Stimulated activated CD4-positive, alpha-beta T cell treated with anti-CD3 and anti-CD28 coated beads, TNF-alpha, amount 100 ng/mL, for 4 hours (primary cell): ENCODE results near the gene KIF6.
A peak's percentile ranks its signal among the peaks of the same experiment; 100 is the strongest.

ENCODE experiments used
- DNase-seq, 3 experiments: peaks; one replicate each; pipeline ENCODE4 v3.0.0-alpha.2; 2020; ENCODE audit warnings: low read depth in 3 of 3

KIF6 gene

DNA sequence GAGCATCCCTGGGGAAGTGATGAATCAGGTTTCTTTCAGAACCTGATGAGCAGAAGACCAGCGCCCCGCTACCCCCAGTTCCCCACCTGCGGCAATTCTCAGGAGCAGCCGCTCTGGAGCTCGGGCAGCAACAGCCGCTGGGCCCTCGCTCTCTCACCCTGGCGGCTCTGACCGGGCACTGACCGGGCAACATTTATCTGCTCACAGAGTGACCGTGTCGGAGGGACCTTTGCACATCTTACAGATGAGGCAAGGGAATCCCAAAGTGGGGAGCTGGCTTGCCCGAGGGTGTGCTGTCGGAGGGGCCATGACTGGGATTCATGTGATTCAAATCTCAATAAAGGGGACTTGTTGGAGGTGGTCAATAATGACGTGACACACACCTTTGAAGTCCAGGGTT, 376.5 kb downstream of the KIF6 start:
- DNase-seq: no peak

DNA sequence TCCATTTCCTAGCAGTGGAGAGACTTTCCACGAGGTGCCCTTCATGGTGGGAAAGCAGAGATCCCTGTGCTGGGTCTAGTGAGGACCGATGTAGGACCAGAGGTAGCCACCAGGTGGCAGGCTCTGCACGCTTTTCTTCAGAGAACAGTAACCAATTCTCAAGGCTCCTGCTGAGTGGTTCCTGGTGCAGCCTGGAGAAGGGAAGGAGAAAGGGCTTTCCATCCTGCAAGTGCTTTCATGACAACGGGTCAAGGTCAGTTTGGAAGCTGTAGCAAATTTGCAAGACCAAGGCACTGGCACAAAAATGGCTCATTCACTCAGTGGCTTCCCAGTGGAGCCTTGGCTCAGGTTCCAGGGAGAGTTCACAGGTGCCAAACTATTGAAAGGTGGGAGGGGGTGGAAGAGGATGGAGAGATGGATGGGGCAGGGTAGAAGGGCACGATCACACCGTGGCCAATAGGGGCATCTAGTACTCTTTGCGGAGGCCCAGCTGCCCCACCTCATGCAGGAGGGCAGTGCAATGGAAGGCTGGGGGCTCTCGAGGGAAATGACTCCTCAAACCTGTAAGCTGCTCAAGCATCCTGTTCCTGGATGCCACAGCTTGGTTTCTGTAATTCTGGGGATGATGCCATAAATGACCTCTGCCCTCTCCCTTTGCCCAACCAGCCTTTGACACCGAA, 377.2 kb downstream of the KIF6 start:
- peak; percentile 12 to 32 (median 29) for DNase-seq

DNA sequence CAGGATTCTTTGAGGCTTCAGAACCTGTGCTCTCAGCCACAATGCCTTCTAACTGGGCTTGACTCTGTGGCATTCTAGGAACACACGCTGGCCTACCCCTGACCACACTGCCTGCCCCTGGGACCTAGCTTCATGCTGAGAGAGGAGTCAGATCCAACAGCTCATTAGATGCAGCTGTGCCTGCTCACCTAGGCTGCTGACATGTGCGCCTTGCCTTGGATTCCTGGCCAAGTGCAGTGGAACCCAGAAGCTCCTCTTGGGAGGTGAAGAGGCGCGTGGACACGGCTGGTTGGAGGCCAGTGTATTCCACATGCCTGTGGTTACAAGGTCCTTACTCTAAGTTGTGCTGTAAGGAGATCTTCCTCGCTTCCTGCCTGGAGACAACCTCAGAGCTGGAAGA, 378.0 kb downstream of the KIF6 start:
- DNase-seq: no peak

DNA sequence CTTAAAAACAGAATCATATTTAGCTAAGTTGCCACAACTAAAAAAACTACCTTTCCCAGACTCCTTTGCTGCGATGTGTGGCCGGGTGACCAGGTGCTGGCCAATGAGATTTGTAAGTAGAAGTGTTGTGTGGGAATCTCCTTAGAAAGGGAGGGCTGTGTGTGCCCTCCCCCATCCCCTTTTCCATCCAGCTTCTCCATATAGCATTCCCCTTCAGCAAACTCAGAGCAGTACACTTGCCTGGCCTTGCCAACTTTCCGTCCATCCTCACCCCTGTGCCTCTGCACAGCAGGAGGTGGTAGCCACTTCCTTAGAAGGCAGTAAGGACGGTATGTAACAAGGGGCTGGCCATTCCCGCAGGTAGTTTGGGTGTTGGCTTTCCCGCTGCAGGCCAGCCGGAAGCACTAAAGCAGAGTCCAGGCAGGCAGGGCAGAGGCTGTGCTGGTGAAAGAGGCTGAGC, 380.4 kb downstream of the KIF6 start:
- no peak for DNase-seq

DNA sequence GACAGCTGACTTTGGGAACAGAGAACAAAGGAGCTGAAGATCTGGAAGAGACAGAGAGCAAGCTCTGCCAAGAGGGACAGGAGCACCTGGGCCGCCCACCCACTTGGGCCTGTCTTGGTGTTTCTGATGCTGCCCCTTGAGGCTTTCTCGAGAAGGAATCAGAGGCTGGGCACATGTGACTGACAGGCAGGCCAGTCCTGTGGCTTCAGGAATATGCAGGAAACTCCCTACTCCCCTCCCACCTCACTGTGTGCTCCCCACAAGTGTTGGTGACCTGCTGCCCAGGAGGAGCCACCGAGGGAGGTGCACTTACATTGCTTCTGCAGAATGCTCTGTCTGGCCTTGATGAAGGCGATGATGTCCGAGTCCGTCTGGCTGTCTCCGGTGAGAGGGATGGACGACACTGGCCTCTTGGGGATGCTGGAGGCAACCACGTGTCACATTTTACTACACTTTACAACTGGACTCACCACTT, 381.8 kb downstream of the KIF6 start:
- no peak for DNase-seq

DNA sequence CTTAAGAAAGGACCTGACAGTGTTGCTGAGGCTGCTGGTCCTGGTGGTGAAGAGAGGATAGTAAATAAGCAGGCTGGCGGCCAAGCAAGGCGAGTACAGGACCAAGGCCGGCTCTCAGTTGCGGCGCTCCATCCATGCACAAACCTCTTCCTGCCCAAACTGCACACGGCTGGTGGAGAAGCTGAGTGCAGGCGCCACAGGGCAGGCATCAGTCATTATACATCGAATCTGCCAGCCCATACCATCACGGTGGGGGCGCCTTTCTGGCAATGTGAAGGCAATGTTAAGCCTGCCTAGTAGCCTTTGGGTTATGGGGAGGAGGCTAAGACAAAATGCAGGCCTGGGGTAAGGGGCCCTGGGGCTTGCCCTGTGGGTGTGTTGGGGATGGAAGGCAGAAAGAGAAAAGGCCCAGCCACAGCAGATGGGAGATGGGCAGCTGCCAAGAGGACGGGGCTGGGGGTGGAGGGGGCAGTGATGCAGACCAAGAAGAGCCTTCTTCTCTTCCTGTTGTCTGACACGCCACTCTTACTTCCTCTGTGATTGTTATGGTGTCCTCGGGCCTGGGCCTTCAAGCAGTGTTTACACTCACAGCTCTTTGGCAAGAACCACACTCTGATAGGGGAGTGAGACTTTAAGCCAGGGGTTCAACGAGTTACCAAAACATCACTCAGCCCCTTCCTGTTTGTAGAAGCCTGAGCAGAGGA, 382.4 kb downstream of the KIF6 start:
- no peak for DNase-seq

DNA sequence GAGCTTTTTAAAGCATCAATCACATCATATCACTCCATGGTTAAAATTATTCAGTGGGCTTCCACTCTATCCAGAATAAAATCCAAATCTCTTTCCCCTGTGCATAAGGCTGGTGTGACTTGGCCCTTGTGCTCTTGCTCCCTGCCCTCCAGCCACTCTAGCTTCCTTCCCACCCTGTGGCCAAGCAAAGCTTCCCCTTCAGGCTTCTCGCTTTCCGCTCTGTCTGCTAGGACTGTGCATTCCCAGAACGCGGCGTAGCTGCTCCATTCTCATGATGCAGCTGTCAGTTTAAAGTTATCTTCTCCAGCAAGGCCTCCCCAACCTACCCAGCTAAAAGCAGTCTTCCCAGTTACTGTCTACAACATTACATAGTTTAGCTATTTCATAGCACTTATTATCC, 383.3 kb downstream of the KIF6 start:
- no peak for DNase-seq

DNA sequence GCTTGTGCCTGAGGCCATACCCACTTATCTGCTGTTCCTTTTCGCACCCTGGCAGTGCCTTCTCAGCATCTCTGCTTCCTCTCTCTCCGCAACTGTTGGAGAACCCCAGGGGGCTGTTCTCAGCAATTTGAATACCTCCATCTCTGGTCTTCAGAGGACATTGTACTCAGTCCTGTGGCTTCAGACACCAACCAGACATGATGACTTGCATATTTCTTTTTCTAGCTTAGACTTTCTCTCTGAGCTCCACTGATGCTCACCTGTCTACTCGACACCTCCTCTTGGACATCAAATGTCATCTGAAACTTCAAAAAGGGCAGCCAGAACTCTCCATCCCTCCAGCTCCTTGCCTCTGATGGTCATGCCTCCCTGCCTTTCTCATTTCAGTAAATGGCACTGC, 383.9 kb downstream of the KIF6 start:
- no peak for DNase-seq

DNA sequence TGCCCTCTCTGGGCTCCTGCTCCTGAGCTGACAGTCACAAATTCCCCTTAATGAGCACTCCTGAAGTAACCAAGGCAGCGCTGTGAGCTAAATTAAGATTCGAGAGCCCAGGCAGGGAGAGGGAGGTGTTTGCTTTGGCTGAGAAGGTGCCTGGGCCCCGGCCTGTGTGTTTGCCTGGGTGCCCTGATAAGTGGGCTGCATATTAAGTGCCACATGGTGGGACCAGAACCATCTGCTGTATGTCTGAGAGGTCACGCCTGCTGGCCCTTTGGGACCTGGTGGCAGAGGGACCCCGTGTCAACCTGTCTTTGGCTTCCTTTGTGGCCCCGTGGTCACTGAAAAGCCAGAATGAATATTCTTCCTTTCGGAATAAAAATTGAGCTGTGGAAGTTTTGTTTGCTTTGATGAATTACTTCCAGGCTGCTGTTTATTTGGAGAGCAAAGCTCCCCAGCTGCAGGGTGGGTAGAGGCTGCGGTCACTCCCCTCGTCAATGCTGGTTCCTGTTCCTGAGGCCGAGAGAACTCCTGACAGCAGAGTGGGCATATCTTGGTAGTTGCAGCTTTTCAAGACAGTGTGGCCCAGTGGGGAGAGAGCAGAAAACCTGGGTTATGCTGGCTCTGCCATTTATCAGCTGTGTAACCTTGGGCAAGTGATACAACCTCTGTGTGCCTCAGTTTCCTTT, 385.2 kb downstream of the KIF6 start:
- DNase-seq: no peak

DNA sequence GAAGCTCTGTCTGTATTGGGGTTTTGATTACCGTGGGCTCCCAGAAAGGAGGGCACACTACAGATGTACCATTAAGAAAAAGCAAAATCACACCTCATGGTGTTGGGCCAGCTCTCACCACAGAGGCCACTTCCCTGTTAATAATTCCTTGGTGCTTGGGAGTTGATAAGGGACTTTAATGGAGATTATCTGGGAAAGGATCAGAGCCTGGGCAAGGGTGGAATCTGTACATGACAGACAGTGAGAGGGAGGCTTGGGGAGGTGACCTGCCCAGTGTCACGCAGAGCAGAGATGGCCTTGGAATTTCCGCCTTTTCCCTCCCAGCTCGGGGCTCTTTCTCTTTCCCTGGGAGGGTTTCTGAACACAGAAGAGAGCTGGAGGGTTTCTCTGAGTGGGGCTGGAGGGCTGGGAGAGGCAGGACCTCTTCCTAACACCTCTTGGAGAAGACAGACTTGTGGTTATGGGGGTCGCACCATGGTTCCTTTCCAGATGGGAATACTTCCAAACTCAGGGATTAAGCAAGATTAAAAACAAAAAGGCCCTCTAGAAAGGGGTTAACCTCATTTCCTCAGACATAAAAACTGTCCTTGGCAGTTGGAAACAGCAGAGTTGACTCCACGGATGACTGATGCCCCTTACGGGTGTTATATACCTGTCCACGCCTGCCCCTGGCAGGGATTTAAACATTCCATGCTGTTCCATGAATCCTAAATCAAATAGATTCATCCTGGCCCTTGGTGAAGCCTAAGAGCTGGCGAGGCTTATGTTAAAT, 385.9 kb downstream of the KIF6 start:
- no peak for DNase-seq

DNA sequence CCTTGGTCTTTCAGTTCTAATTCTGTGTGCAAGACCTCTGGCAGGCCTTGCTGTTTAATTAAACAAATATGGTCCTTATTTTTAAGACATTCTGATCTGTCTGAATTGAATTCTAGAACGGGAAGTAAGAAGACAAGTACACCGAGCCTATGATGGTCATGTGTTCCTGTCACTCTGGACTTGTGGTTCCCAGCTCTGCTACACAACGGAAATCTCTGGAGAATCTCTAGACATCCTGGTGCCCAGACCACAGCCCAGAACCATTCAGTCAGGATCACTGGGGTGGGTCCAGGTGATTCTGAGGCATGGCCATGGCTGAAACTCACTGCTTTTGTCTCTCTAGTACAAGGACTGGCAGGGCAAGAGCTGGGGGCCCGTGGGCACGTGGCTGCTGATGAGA, 386.8 kb downstream of the KIF6 start:
- DNase-seq: no peak

DNA sequence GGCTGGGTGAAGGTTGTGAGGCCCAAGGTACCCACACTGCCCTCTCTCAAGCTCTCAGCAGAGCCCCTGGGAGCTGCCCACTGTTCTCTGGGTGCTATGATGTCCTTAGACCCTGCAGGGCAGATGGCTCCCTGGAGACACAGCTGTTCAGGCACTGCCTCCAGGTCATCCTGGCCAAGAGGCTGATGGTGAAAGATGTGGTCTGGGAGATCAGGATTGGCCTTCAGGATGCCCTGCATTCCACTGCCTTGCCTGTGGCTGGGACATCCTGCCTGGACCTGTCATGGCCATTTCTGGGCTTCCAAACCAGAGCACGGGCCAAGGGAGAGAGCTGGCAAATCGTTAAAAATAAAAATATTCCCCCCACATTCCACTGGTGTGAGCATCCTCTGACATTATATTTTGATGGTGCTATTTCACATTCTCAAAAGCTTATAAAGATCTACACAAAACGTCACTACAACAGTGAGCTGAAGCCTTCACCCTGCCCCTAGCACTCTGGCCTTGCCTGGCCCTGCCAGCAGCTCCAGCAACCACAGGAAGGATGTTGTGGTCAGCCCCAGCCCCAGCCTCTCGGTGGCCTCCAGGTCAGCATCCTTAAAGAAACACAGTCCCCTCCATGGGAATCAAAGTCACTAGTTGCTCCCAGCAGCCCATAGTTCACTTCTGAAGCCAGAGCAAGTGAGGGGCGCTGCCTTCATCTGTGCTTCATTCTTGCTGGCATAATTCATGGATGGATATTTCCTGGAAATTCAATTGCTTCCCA, 389.2 kb downstream of the KIF6 start:
- DNase-seq: no peak

DNA sequence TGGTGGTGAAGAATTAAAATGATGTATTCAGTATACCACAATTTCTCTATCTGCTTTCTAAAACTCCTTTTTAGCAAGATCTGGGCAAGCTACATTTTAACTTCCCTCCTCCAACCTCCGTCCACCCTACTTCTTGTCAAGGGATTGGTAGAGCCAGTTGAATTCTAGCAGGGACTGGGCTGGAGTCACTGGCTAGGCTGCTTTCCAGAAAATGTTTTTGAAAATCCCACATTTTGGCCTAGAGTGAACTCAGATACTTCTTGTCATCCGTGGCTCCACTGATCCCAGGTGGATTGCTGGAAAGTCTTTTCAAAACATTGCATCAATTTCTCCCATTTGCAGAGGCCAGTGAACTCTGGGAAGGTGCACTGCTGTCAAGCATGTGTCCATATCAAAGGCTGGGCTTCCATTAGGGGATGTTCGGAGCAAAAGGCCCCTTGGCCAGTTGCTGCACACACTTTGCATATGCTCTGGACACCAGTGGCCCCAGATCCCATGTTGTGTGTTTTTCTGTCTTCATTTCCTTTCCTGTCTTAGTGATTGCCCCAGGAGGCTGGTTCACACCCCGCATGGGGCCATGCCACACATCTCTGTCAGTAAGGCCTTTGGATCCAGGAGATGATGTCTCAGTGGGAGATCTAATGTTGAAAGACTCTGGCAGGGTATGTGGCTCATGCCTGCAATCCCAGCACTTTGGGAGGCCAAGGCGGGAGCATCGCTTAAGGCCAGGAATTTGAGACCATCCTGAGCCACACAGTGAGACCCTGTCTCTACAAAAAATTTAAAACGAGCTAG, 391.4 kb downstream of the KIF6 start:
- no peak for DNase-seq

DNA sequence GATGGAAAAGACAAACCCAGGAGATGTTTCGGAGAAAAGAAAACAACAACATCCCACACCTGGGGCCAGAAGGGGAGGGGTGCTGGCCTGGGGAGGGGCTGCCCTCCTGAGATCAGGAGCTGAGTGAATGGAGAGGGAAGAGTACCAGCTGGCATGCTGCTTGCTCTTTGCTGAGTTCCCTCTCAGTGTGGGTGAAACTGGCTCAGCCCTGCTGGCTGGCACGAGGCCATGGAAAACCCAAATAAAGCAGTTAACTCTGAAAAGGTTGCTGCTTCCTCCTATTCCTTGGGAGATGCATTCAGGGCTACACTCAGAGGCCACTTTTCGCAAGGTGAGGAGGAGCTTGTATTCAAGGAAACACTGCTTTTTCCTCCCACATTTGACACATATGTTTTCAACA, 394.7 kb downstream of the KIF6 start:
- DNase-seq: no peak

DNA sequence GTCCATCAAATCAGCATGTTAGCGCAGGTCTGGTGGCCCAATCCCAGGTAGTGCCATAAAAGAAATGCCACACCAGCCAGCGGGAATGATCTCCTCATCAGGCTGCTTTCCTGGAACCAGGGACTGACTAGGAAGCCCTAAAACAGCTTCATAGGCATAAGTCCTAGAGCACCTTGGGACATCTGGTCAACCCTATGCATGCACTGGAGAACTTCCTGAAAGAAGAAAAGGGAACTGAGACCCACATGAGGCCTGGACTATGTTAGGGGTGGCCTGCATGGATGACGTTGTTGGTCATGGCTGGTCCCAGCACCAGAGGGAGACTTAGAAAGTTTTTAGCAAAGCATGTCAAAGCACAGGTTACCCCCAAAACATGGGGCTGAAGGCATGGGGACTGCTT, 395.2 kb downstream of the KIF6 start:
- no peak for DNase-seq

DNA sequence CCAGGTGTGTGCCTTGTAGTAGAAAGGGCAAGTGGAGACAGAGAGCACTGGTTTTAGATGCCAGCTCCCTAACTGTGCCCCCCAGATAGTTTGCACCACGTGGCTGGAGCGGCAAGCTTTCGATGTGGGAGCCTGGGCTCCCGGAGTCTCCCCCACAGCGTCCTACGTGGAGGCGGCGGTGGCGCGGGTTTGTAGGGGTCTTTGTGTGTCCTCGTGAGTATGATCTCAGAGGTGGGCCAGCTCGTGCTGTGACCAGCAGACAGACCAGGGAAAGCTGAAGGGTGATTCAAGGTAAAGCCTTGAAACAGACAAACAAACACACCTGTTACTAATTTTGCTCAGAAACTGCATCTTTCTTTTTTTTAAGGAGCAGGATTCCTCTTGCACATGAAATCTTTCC, 397.1 kb downstream of the KIF6 start:
- DNase-seq: no peak

DNA sequence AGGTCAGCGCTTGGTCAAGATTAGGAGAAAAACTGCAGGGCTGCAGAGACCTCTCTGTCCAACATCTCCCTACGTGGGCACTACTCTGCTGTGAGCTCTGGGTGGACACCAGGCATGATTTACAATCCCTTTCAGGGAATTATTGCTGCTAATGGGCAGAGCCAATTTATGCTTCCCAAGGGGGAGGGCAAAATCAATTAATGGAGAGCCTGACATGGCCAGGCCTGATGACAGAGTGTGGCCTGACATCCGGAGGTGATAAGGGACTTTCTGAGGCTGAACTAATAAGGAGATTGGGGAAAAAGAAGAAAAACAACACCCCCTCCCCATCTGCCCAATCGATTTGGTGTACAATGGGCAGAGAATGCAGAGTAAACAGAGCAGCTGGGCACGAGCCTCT, 397.7 kb downstream of the KIF6 start:
- no peak for DNase-seq

DNA sequence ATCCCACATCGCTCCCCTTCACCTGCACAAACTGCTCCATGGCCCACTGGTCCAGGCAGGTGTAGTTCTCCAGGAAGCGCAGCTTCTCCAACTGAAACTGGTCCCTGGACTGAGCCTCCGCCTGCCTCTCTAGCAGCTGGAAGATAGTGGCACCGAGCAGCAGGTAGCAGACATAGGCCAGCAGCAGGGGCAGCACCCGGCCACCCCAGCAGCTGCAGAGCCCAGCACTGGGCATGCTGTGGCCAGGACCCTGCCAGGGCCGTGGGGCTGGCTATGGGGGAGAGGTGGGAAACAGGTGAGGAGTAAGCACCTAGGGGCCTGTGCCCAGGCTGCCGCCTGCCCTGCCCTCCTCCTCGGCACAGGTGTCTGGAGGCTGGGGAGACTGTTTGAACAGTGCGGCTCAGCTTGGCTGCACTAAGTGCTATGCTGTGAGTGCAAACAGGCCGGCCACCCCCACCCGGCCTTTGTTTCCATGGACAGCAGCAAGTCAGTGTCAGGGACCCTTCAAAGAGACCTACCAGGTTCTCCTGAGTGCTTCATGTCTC, 402.8 kb downstream of the KIF6 start, which contains the start of gene KCNK16:
TSS of gene KCNK16 (minus strand) at position 397 of the 545 bp plus-strand sequence. CDS start at position 235, 162 bp downstream.
- DNase-seq: no peak

DNA sequence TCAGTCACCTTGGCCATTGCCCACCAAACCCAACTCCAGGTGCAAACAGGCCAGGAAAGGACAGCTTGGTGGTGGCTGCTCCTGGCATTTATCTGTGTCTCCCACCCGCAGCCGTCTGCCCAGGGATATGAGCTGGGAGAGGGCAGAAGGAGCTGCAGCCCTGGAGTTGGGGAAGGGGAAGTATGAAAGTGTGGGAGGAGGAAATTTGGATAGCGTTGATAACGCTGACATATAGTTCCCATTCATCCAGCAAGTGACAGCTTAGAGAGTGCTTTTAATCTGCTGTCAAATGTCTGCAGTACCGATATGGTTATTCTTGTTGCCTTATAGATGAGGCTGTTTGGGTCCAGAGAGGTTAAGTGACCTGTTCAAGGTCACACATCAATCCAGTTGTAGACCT, 403.4 kb downstream of the KIF6 start:
- no peak for DNase-seq

DNA sequence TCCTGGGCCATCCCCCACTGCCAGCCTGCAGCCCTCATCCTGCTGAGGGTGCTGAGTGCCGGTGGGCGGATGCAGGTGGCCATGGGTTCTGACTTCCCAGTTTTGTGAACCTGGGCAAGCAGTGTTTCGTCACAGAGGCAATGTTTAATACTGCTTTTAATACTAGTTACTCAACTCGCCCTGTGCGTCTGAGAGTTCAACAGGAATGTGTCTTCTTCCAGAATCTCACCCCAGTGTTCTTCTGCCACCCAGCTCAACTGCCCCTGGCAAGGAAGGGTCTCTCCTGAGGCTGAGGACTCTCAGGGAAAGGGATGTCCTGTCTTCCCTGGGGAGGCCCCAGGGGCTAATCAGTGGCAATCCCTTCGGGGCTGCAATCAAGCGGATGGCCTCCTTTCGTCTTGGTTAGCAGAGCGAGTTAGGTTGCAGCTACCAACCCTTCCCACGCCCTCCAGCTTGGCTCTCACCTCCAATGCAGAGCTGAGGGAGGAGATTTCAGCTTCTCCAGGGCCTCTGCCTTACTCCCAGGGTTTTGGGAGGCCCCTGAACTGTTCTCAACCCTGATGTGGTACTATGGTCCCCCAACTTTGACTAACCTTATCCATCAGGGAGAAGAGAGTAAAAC, 404.7 kb downstream of the KIF6 start:
- DNase-seq: no peak
